Kidney (tissue), 14 donors: ENCODE results near the gene HOXD3. TPM values are rescaled to one million over a fixed set of nuclear protein-coding genes. Genes with fewer than 3 reads are reported as not detected.

Source experiments
- DNase-seq, 5 donors: peaks; one replicate each; pipeline ENCODE4 v3.0.0-alpha.2; 2013 to 2020
- FAIRE-seq: peaks from 2 replicates; lab custom pipeline; 2012; peaks lifted over from hg19 to GRCh38; lab: Jason Lieb, UNC
- H3K27ac ChIP-seq, 2 donors: one replicate each; pipeline ENCODE4 v1.7.0; 2013; ENCODE audit warnings: low read depth in 2 of 2, low read length in 2 of 2, inconsistent platforms in 1 of 2
- H3K27me3 ChIP-seq: one replicate; pipeline ENCODE4 v1.7.1; 2013; ENCODE audit warnings: low read length, inconsistent platforms; ENCODE audit not compliant: control insufficient read depth, insufficient read depth
- H3K36me3 ChIP-seq, 3 donors: one replicate each; pipeline versions ENCODE4 v1.7.0 to v1.7.1; 2013; ENCODE audit warnings: low read length in 3 of 3, control low read depth in 1 of 3, inconsistent platforms in 1 of 3; ENCODE audit not compliant: insufficient read depth in 3 of 3, control insufficient read depth in 2 of 3
- H3K4me1 ChIP-seq, 3 donors: one replicate each; pipeline versions ENCODE4 v1.7.0 to v1.7.1; 2013; ENCODE audit warnings: low read length in 3 of 3, inconsistent platforms in 1 of 3, low read depth in 1 of 3; ENCODE audit not compliant: control insufficient read depth in 2 of 3, insufficient read depth in 2 of 3
- H3K4me3 ChIP-seq, 3 donors: one replicate each; pipeline versions ENCODE4 v1.7.0 to v1.8.1; 2013; ENCODE audit warnings: low read length in 3 of 3, control low read depth in 1 of 3, inconsistent platforms in 1 of 3
- H3K9ac ChIP-seq, 3 donors: one replicate each; pipeline versions ENCODE4 v1.7.0 to v1.7.1; 2013; ENCODE audit warnings: low read length in 3 of 3, control low read depth in 1 of 3, inconsistent platforms in 1 of 3
- H3K9me3 ChIP-seq, 3 donors: one replicate each; pipeline versions ENCODE4 v1.7.0 to v1.7.1; 2013; ENCODE audit warnings: low read length in 3 of 3, control low read depth in 1 of 3, inconsistent platforms in 1 of 3; ENCODE audit not compliant: control insufficient read depth in 2 of 3, insufficient read depth in 1 of 3
- intact Hi-C: fragments of 100-400 bp; cut with DNase I; formaldehyde crosslinking; loops from one replicate; pipeline ENCODE4 v1.11.1; 2022
- polyA plus RNA-seq: library from polyadenylated mRNA; stranded (reverse); fragments of 350-450 nt; fragmentation: Illumina TruSeq; extraction: RNeasy Lipid Tissue Mini Kit (QIAGEN cat#74804); gene quantifications from one replicate; pipeline ENCODE4 v1.2.3, GENCODE V29; 2014; ENCODE audit warnings: low read depth, low replicate concordance; ENCODE audit not compliant: insufficient read depth
- total RNA-seq: library from RNA; stranded (reverse); fragmentation: NEBNext Ultra II Directional; extraction: Animal tissue kit (Norgen Biotek cat#: 25700); gene quantifications from one replicate; pipeline ENCODE4 v1.2.1, GENCODE V29; 2021
- TF ChIP-seq, protein P1 (sequence below): IDR thresholded peaks from 3 replicates; pipeline ENCODE4 v1.5.1; 2012; ENCODE audit warnings: mild to moderate bottlenecking, moderate library complexity, borderline replicate concordance; ENCODE audit not compliant: insufficient read depth; ENCODE audit errors: extremely low read depth
- donor health status: control.
- donor health status: control.
- donor health status: control.
- donor health status: control.
- donor health status: control.
- donor health status: DM: yes; HTN: yes; CAD: no.
- donor health status: Normal renal cell carcinoma (clear cell type).

Gene HOXD3
- total and polyA plus RNA-seq, 2 donors from 2014 or later, result 16.9 to 29.3 TPM

GRCh38 chr2:176170602-176171305, 13.6 kb downstream of the HOXD3 start:
- no peaks in the 10 kb centered on the region for H3K36me3 ChIP-seq
- no peak for FAIRE-seq
- peak overlapping the region in 1 of 3 donors; percentile 77 for H3K9ac ChIP-seq
- H3K27ac ChIP-seq, result peak overlapping the region; percentile 71 to 85
- no peaks in the 10 kb centered on the region for H3K9me3 ChIP-seq
- H3K4me1 ChIP-seq, result peaks cover 6 to 15% (median 9%) of the 10 kb centered on the region in 3 donors
- TF ChIP-seq, protein P1, sequence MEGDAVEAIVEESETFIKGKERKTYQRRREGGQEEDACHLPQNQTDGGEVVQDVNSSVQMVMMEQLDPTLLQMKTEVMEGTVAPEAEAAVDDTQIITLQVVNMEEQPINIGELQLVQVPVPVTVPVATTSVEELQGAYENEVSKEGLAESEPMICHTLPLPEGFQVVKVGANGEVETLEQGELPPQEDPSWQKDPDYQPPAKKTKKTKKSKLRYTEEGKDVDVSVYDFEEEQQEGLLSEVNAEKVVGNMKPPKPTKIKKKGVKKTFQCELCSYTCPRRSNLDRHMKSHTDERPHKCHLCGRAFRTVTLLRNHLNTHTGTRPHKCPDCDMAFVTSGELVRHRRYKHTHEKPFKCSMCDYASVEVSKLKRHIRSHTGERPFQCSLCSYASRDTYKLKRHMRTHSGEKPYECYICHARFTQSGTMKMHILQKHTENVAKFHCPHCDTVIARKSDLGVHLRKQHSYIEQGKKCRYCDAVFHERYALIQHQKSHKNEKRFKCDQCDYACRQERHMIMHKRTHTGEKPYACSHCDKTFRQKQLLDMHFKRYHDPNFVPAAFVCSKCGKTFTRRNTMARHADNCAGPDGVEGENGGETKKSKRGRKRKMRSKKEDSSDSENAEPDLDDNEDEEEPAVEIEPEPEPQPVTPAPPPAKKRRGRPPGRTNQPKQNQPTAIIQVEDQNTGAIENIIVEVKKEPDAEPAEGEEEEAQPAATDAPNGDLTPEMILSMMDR, result no peak
- H3K4me3 ChIP-seq, result peak overlapping the region in 1 of 3 donors; percentile 53
- H3K27me3 ChIP-seq, result no peaks in the 10 kb centered on the region
- intact Hi-C loops, result no loop called here
- peak in 4 of 5 donors; percentile 79 to 90 (median 85) for DNase-seq

- Histone ChIP-seq H3K4me3 (peak overlapping the region in 2 of 3 donors; percentile 1 to 53), H3K9ac (peak overlapping the region in 1 of 3 donors; percentile 77), H3K27ac (peak overlapping the region; percentile 71 to 85), H3K4me1 (peaks cover 6 to 16% (median 6%) of the 10 kb centered on the region in 3 donors), H3K36me3 (no peaks in the 10 kb centered on the region), H3K27me3 (no peaks in the 10 kb centered on the region), H3K9me3 (no peaks in the 10 kb centered on the region)
- FAIRE-seq (no peak), DNase-seq (peak; percentile 66 to 80 (median 73))
- TF ChIP-seq, protein P1, result no peak
- intact Hi-C loops, result no loop called here
These were observed 14.4 kb downstream of the HOXD3 start for GRCh38 chr2:176171351-176172006.

DNA sequence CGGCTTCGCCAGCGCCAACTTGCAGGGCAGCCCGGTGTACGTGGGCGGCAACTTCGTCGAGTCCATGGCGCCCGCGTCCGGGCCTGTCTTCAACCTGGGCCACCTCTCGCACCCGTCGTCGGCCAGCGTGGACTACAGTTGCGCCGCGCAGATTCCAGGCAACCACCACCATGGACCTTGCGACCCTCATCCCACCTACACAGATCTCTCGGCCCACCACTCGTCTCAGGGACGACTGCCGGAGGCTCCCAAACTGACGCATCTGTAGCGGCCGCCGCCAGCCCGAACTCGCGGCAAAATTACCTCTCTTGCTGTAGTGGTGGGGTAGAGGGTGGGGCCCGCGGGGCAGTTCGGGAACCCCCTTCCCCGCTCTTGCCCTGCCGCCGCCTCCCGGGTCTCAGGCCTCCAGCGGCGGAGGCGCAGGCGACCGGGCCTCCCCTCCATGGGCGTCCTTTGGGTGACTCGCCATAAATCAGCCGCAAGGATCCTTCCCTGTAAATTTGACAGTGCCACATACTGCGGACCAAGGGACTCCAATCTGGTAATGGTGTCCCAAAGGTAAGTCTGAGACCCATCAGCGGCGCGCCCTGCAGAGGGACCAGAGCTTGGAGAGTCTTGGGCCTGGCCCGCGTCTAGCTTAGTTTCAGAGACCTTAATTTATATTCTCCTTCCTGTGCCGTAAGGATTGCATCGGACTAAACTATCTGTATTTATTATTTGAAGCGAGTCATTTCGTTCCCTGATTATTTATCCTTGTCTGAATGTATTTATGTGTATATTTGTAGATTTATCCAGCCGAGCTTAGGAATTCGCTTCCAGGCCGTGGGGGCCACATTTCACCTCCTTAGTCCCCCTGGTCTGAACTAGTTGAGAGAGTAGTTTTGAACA, 15.1 kb downstream of the HOXD3 start:
- intact Hi-C loops, result no loop called here
- Histone ChIP-seq H3K4me1 (peaks cover 6 to 16% (median 7%) of the 10 kb centered on the region in 3 donors), H3K4me3 (peak overlapping the region; percentile 51 to 58 (median 53)), H3K9ac (peak overlapping the region; percentile 7 to 77 (median 43)), H3K36me3 (no peaks in the 10 kb centered on the region), H3K27ac (peak overlapping the region; percentile 71 to 85), H3K27me3 (no peaks in the 10 kb centered on the region), H3K9me3 (no peaks in the 10 kb centered on the region)
- TF ChIP-seq, protein P1, result no peak
- peak in 4 of 5 donors; percentile 52 to 70 (median 62) for DNase-seq
- no peak for FAIRE-seq
